ENCODE results near the gene FANCC.
A peak's percentile ranks its signal among the peaks of the same experiment; 100 is the strongest.
"Not testable (repeated sequence)": the region's sequence is repeated elsewhere in the genome, so short reads cannot be mapped to it uniquely, and the experiment has no call there.

Gene FANCC

GRCh38 chr9:95276395-95276954, 41.0 kb downstream of the FANCC start:
- DNase-seq = no peak

GRCh38 chr9:95274160-95274559, 43.3 kb downstream of the FANCC start:
- DNase-seq = not testable (repeated sequence)

GRCh38 chr9:95273369-95274022, 44.0 kb downstream of the FANCC start:
- DNase-seq = no peak

GRCh38 chr9:95272830-95273229, 44.7 kb downstream of the FANCC start:
- DNase-seq = no peak

- DNase-seq = no peak
Measured at GRCh38 chr9:95270790-95271189, 46.7 kb downstream of the FANCC start.

- not testable (repeated sequence) for DNase-seq
Measured at GRCh38 chr9:95269803-95270773, 47.4 kb downstream of the FANCC start.

GRCh38 chr9:95268681-95269080, 48.8 kb downstream of the FANCC start:
- DNase-seq = peak; percentile 68

- DNase-seq = no peak
Measured at GRCh38 chr9:95266649-95267048, 50.9 kb downstream of the FANCC start.

- no peak for DNase-seq
Measured at GRCh38 chr9:95265960-95266359, 51.5 kb downstream of the FANCC start.

- DNase-seq = no peak
Measured at GRCh38 chr9:95264954-95265615, 52.4 kb downstream of the FANCC start.

GRCh38 chr9:95261890-95262289, 55.6 kb downstream of the FANCC start:
- DNase-seq = no peak

- no peak for DNase-seq
Measured at GRCh38 chr9:95250462-95251221, 66.9 kb downstream of the FANCC start.

GRCh38 chr9:95249986-95250385, 67.5 kb downstream of the FANCC start:
- peak; percentile 67 for DNase-seq

- DNase-seq = no peak
Measured at GRCh38 chr9:95246547-95246946, 71.0 kb downstream of the FANCC start.

- DNase-seq = no peak
Measured at GRCh38 chr9:95242613-95243012, 74.9 kb downstream of the FANCC start.

- DNase-seq = no peak
Measured at GRCh38 chr9:95239071-95239470, 78.4 kb downstream of the FANCC start.

GRCh38 chr9:95237336-95237735, 80.2 kb downstream of the FANCC start:
- no peak for DNase-seq

GRCh38 chr9:95230046-95230445, 87.5 kb downstream of the FANCC start:
- no peak for DNase-seq

GRCh38 chr9:95229230-95229915, 88.1 kb downstream of the FANCC start:
- DNase-seq = no peak

- no peak for DNase-seq
Measured at GRCh38 chr9:95226921-95227320, 90.6 kb downstream of the FANCC start.

- no peak for DNase-seq
Measured at GRCh38 chr9:95225726-95226106, 91.8 kb downstream of the FANCC start.

Data from DMS153 (cell line).